Neural progenitor cell (in vitro differentiated cells): ENCODE results near the gene COL11A2.

Experiments
- CTCF ChIP-seq: fragments of 200-600 bp; sonication (generic); IDR thresholded peaks from 2 replicates; pipeline ENCODE4 v1.5.1; 2017; ENCODE audit warnings: antibody characterized with exemption, mild to moderate bottlenecking
- EZH2 ChIP-seq: fragments of 200-600 bp; sonication (generic); IDR thresholded peaks from 2 replicates; pipeline ENCODE4 v1.6.1; 2017; ENCODE audit warnings: antibody characterized with exemption, mild to moderate bottlenecking, moderate library complexity
- EZH2phosphoT487 ChIP-seq: fragments of 200-600 bp; sonication (generic); IDR thresholded peaks from 2 replicates; pipeline ENCODE4 v1.6.1; 2017; ENCODE audit warnings: antibody characterized with exemption

DNA sequence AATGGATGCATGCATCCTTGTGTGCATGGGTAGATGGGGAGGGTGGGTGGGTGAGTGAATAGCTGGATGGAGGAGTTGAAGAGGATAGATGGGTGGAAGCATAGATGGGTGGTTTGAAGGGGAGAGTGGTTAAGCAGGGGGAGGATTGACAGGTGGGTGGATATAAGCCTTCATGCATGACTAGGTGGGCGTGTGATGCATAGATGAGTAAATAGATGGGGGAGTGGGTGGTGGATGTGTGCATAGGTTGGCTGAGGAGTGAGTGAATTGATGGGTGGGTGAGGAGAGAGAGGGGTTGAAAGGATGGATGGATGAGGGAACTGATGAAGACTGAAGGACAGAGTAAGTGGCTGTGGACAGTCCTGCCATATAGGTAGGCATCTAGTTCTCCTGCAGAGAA is 4.5 kb downstream of the COL11A2 start:
- TF ChIP-seq CTCF (no peak), EZH2phosphoT487 (no peak), EZH2 (no peak)
